ENCODE measurements around the gene CLK3. TPM values are rescaled to one million over a fixed set of nuclear protein-coding genes. Genes with fewer than 3 reads are reported as not detected.

The CLK3 gene
- total and polyA plus RNA-seq, 2 donors (not counting 1 experiment from before 2014, with no cell fraction given) = 176 to 350 TPM

DNA sequence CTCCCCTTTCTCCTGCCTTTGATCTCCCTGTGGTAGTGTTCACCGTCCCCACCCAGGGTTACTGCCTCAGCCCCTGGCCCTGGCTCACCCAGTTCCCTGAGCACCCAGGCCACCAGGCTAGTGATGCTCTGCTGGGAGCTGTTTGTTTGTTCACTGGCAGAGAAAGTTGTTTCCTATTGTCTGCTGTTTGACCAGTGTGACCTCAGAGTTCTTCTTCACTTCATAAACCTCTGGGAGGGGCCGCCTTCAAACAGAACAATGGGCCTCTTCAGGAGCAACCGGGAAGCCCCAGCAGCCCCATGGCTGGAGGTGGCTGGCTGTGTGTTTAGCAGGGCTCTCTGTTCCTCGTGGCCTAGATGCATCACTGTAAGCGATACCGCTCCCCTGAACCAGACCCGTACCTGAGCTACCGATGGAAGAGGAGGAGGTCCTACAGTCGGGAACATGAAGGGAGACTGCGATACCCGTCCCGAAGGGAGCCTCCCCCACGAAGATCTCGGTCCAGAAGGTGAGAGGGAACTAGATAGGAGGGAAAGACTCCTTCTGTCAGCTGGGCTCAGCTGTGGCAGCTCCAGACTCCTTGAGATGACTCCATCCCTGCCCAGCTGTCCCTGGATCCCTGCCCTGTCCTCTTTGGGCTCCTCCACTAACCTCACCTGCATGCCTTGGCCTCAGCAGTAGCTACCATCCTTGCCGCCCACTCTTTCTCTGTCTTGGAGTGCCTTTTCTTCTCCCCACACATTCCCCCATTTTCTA, 3.4 kb downstream of the CLK3 start:
- DNase-seq (no peak), ATAC-seq (ENCODE audit: low read depth) (no peak)
- H3K27me3 Mint-ChIP-seq = no peaks in the 10 kb centered on the region
- no peak overlapping the region for H3K9ac ChIP-seq (ENCODE audit: low read length)
- intact Hi-C loops (cut with micrococcal nuclease) = loop anchor here (5.0 kb wide), 2 partner anchors 403 to 833 kb away; partner anchors contain the start of genes PPCDC and SIN3A
- H3K4me1 Mint-ChIP-seq = peaks cover 38% of the 10 kb centered on the region
- peak overlapping the region; percentile 37 for H3K27ac Mint-ChIP-seq
- H3K4me1 ChIP-seq (ENCODE audit: control insufficient read depth in 2 of 2, insufficient read depth in 2 of 2, low read length in 2 of 2) = peaks cover 17 to 42% of the 10 kb centered on the region in 2 donors
- no peak overlapping the region for H2AFZ ChIP-seq (ENCODE audit: insufficient read depth, low read depth, low read length, poor library complexity, severe bottlenecking)
- H3K4me3 Mint-ChIP-seq = no peak overlapping the region
- no peak overlapping the region for H3K4me2 ChIP-seq (replicated peaks; ENCODE audit: low read depth, low read length, poor library complexity, severe bottlenecking)
- peaks cover 1 to 57% of the 10 kb centered on the region in 2 experiments for H3K36me3 ChIP-seq (replicated peaks in 1 of 2; ENCODE audit: control extremely low read depth in 1 of 2, control insufficient read depth in 1 of 2, extremely low read depth in 1 of 2, insufficient read depth in 2 of 2, low read length in 1 of 2)
- H3K9me3 ChIP-seq (ENCODE audit: control extremely low read depth in 1 of 3, control insufficient read depth in 2 of 3, insufficient read depth in 1 of 3, low read length in 2 of 3) = no peaks in the 10 kb centered on the region
- H3K79me2 ChIP-seq (ENCODE audit: control insufficient read depth, insufficient read depth, low read length) = peaks cover 89% of the 10 kb centered on the region
- no peaks in the 10 kb centered on the region for H3K27me3 ChIP-seq (replicated peaks in 1 of 4; ENCODE audit: control extremely low read depth in 1 of 4, control insufficient read depth in 3 of 4, insufficient read depth in 4 of 4, low read length in 3 of 4)
- TF ChIP-seq, protein P1, sequence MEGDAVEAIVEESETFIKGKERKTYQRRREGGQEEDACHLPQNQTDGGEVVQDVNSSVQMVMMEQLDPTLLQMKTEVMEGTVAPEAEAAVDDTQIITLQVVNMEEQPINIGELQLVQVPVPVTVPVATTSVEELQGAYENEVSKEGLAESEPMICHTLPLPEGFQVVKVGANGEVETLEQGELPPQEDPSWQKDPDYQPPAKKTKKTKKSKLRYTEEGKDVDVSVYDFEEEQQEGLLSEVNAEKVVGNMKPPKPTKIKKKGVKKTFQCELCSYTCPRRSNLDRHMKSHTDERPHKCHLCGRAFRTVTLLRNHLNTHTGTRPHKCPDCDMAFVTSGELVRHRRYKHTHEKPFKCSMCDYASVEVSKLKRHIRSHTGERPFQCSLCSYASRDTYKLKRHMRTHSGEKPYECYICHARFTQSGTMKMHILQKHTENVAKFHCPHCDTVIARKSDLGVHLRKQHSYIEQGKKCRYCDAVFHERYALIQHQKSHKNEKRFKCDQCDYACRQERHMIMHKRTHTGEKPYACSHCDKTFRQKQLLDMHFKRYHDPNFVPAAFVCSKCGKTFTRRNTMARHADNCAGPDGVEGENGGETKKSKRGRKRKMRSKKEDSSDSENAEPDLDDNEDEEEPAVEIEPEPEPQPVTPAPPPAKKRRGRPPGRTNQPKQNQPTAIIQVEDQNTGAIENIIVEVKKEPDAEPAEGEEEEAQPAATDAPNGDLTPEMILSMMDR (IDR thresholded peaks at IDR 0.05) = no peak
- no peak for TF ChIP-seq EZH2 (IDR thresholded peaks at IDR 0.05; ENCODE audit: borderline replicate concordance, insufficient read depth, low read depth, low read length, poor library complexity, severe bottlenecking)
- 97% methylated on average over 14 of the region's 15 CpGs for WGBS (ENCODE audit: insufficient coverage)
- POLR2A ChIA-PET = no interaction called here
- no peaks in the 10 kb centered on the region for H3K9me3 Mint-ChIP-seq (ENCODE audit: insufficient read depth)
- H3K27ac ChIP-seq (ENCODE audit: low read length in 2 of 2) = peak overlapping the region in 1 of 2 donors; percentile 99
- H4K20me1 ChIP-seq (ENCODE audit: control insufficient read depth, insufficient read depth, low read length, poor library complexity, severe bottlenecking) = peaks cover 83% of the 10 kb centered on the region
- H3K4me3 ChIP-seq (ENCODE audit: control extremely low read depth in 1 of 5, extremely low read depth in 1 of 5, insufficient read depth in 1 of 5, low read depth in 2 of 5, low read length in 4 of 5) = no peak overlapping the region
- CTCF ChIA-PET = interaction anchor here (0.7 to 17.8 kb wide), 5 partner anchors 14 to 332 kb away, joined by 3 to 371 read pairs (median 6); partner anchors contain the start of gene ARID3B
